ENCODE data around the gene CD9.
A peak's percentile ranks its signal among the peaks of the same experiment; 100 is the strongest.

CD9 gene

GRCh38 chr12:6222078-6222654 lies 22.0 kb downstream of the CD9 start:
- no peak for DNase-seq

GRCh38 chr12:6223545-6223944 lies 23.3 kb downstream of the CD9 start:
- no peak for DNase-seq

GRCh38 chr12:6224550-6224949 lies 24.4 kb downstream of the CD9 start:
- DNase-seq, result no peak

- no peak for DNase-seq
These were observed 25.4 kb downstream of the CD9 start for GRCh38 chr12:6225630-6226001.

GRCh38 chr12:6226002-6226678 lies 25.9 kb downstream of the CD9 start:
- DNase-seq, result no peak

GRCh38 chr12:6226679-6227051 lies 26.5 kb downstream of the CD9 start:
- DNase-seq, result no peak

GRCh38 chr12:6228535-6229223 lies 28.5 kb downstream of the CD9 start:
- DNase-seq, result no peak

- DNase-seq, result no peak
These were observed 29.3 kb downstream of the CD9 start for GRCh38 chr12:6229224-6230218.

GRCh38 chr12:6230321-6231110 lies 30.3 kb downstream of the CD9 start:
- peak; percentile 60 for DNase-seq

- no peak for DNase-seq
These were observed 31.4 kb downstream of the CD9 start for GRCh38 chr12:6231359-6232268.

- DNase-seq, result no peak
These were observed 33.1 kb downstream of the CD9 start for GRCh38 chr12:6233121-6233971.

- no peak for DNase-seq
These were observed 34.0 kb downstream of the CD9 start for GRCh38 chr12:6234214-6234613.

GRCh38 chr12:6234906-6235305 lies 34.7 kb downstream of the CD9 start:
- no peak for DNase-seq

GRCh38 chr12:6235499-6235898 lies 35.3 kb downstream of the CD9 start:
- DNase-seq, result no peak

- DNase-seq, result no peak
These were observed 35.9 kb downstream of the CD9 start for GRCh38 chr12:6235906-6236640.

GRCh38 chr12:6236641-6236940 lies 36.4 kb downstream of the CD9 start:
- DNase-seq, result no peak

- no peak for DNase-seq
These were observed 37.6 kb downstream of the CD9 start for GRCh38 chr12:6237830-6238229.

- no peak for DNase-seq
These were observed 38.7 kb downstream of the CD9 start for GRCh38 chr12:6238875-6239274.

- no peak for DNase-seq
These were observed 41.3 kb downstream of the CD9 start for GRCh38 chr12:6241495-6241894.

GRCh38 chr12:6249580-6249979 lies 49.4 kb downstream of the CD9 start:
- DNase-seq, result no peak

All from activated CD4-positive, CD25-positive, alpha-beta regulatory T cell treated with anti-CD3 and anti-CD28 coated beads, Interleukin-2, amount 50 U/mL, for 72 hours (primary cell).